ENCODE measurements around the gene RNF123. TPM values are rescaled to one million over a fixed set of nuclear protein-coding genes. Genes with fewer than 3 reads are reported as not detected.

The RNF123 gene
- total RNA-seq, 1 experiment from 2014 or later: 47.1 TPM

- TF ChIP-seq FOXP4 (CRISPR knock-in tag; IDR thresholded peaks at IDR 0.05) (no peak), NFYB (CRISPR knock-in tag; conservative IDR thresholded peaks at IDR 0.05; ENCODE audit: low read depth) (no peak), E2F4 (CRISPR knock-in tag; IDR thresholded peaks at IDR 0.05; ENCODE audit: borderline replicate concordance, low read depth) (no peak), TEAD1 (CRISPR knock-in tag; IDR thresholded peaks at IDR 0.05) (no peak), ZNF512 (CRISPR knock-in tag; IDR thresholded peaks at IDR 0.05; ENCODE audit: borderline replicate concordance) (no peak)
Observed at GRCh38 chr3:49650637-49651036, 38.7 kb upstream of the RNF123 start (continued).

- TF ChIP-seq STAT6 (CRISPR knock-in tag; conservative IDR thresholded peaks at IDR 0.05; ENCODE audit: low read depth): no peak
- no peak for TF ChIP-seq HMGA2 (CRISPR knock-in tag; IDR thresholded peaks at IDR 0.05)
- no peak for TF ChIP-seq SOX15 (CRISPR knock-in tag; IDR thresholded peaks at IDR 0.05)
- TF ChIP-seq IRF1 (CRISPR knock-in tag; IDR thresholded peaks at IDR 0.05): no peak
- TF ChIP-seq NFATC4 (CRISPR knock-in tag; IDR thresholded peaks at IDR 0.05): no peak
- TF ChIP-seq ZNF138 (CRISPR knock-in tag; conservative IDR thresholded peaks at IDR 0.05): no peak
- TF ChIP-seq CDX4 (CRISPR knock-in tag; IDR thresholded peaks at IDR 0.05; ENCODE audit: borderline replicate concordance): no peak
- no peak for TF ChIP-seq ZMAT4 (CRISPR knock-in tag; IDR thresholded peaks at IDR 0.05)
- TF ChIP-seq RELA (CRISPR knock-in tag; IDR thresholded peaks at IDR 0.05; ENCODE audit: borderline replicate concordance): no peak
- no peak for DNase-seq (ENCODE audit: low spot score)
- Mint-ChIP-seq H3K27ac (no peak overlapping the region), H3K9me3 (no peaks in the 10 kb centered on the region), H3K4me1 (no peaks in the 10 kb centered on the region), H3K4me3 (no peak overlapping the region), H3K36me3 (no peaks in the 10 kb centered on the region), H3K27me3 (ENCODE audit: low read depth) (no peaks in the 10 kb centered on the region)
- ChIA-PET CTCF (interaction anchor here (0.6 to 1.5 kb wide), 3 partner anchors 89 to 113 kb away, joined by 4 to 6 read pairs (median 6); no protein-coding TSS in a partner anchor), POLR2A (no interaction called here)
- no peak for ATAC-seq
Observed at GRCh38 chr3:49652218-49652902, 37.0 kb upstream of the RNF123 start.
